H1 (cell line): ENCODE results near the gene TENT4A. TPM values are rescaled to one million over a fixed set of nuclear protein-coding genes. Genes with fewer than 3 reads are reported as not detected.

Source experiments
- E2F6 ChIP-seq: IDR thresholded peaks from 2 replicates; pipeline ENCODE4 v1.6.1; 2012; ENCODE audit warnings: inconsistent platforms
- FOSL1 ChIP-seq: IDR thresholded peaks from 2 replicates; pipeline ENCODE4 v1.6.1; 2011; ENCODE audit warnings: mild to moderate bottlenecking, low read depth, low read length, moderate library complexity; ENCODE audit not compliant: insufficient read depth
- HDAC2 ChIP-seq, 2 experiments: fragments of 300-600 bp in 1 of 2; sonication (generic) in 1 of 2; IDR thresholded peaks; 2 replicates each; pipeline ENCODE4 v1.6.1; 2011 to 2012; ENCODE audit warnings: low read depth in 2 of 2, low read length in 2 of 2, mild to moderate bottlenecking in 2 of 2, moderate library complexity in 2 of 2, borderline replicate concordance in 1 of 2, inconsistent platforms in 1 of 2
- JUND ChIP-seq: IDR thresholded peaks from 2 replicates; pipeline ENCODE4 v1.6.1; 2011; ENCODE audit warnings: mild to moderate bottlenecking, improper control_type of control experiment, low read length
- KDM1A ChIP-seq: fragments of 200-600, 300-600 bp; sonication (generic); IDR thresholded peaks from 2 replicates; pipeline ENCODE4 v1.7.1; 2016; ENCODE audit warnings: mild to moderate bottlenecking, low read length, borderline replicate concordance
- POLR2A ChIP-seq, 2 experiments: IDR thresholded peaks; 1 replicate in 1 of 2; 2 replicates in 1 of 2; pipeline ENCODE4 v1.6.1; 2011; ENCODE audit warnings: low read depth in 2 of 2, low read length in 2 of 2, mild to moderate bottlenecking in 2 of 2; ENCODE audit errors: control extremely low read depth in 1 of 2
- SIN3A ChIP-seq, 2 experiments: IDR thresholded peaks in 1 of 2; conservative IDR thresholded peaks in 1 of 2; 2 replicates each; pipeline ENCODE4 v1.6.1; 2011 to 2012; ENCODE audit warnings: low read length in 2 of 2, improper control_type of control experiment in 1 of 2, low read depth in 1 of 2, mild to moderate bottlenecking in 1 of 2
- polyA plus RNA-seq, 7 experiments: library from polyadenylated mRNA; depleted of rRNA in 3 of 7; stranded (reverse) in 5 of 7; unstranded in 2 of 7; fragments of >200 nt in 5 of 7; fragments of 200-250 nt in 2 of 7; gene quantifications; 1 replicate in 5 of 7; 2 replicates in 1 of 7; 4 replicates in 1 of 7; pipeline versions ENCODE4 v1.2.1 to v1.2.3, GENCODE V29; 2011 to 2013; ENCODE audit warnings: missing spikeins in 2 of 7, mixed read lengths in 2 of 7
- total RNA-seq: library from RNA; stranded (reverse); fragmentation: NEBNext Ultra II Directional; extraction: Animal tissue kit (Norgen Biotek cat#: 25700); gene quantifications from 2 replicates; pipeline ENCODE4 v1.2.1, GENCODE V29; 2021

TENT4A gene
- total and polyA plus RNA-seq, 2 of the 8 experiments (the other 6 are each of a cell fraction or from before 2014, with no cell fraction given), result 8.9 to 25.1 TPM

- TF ChIP-seq KDM1A (no peak), POLR2A (IDR thresholded peaks at IDR 0.05; ENCODE audit: control extremely low read depth in 1 of 2, low read depth in 2 of 2, low read length in 2 of 2) (no peak), E2F6 (no peak), JUND (no peak), SIN3A (conservative IDR thresholded peaks at IDR 0.05 in 1 of 2, IDR thresholded peaks at IDR 0.05 in 1 of 2; ENCODE audit: low read depth in 1 of 2, low read length in 2 of 2) (no peak), HDAC2 (IDR thresholded peaks at IDR 0.05; ENCODE audit: borderline replicate concordance in 1 of 2, low read depth in 2 of 2, low read length in 2 of 2) (no peak), FOSL1 (no peak)
- TF ChIP-seq, all 59 proteins: peak for 0
Observed at GRCh38 chr5:6686501-6686900, 26.7 kb upstream of the TENT4A start (continued).
